ENCODE measurements around the gene AGPS. TPM values are rescaled to one million over a fixed set of nuclear protein-coding genes. Genes with fewer than 3 reads are reported as not detected.
"Not testable (repeated sequence)": the region's sequence is repeated elsewhere in the genome, so short reads cannot be mapped to it uniquely, and the experiment has no call there.

AGPS gene
- total and polyA plus RNA-seq, 11 donors: 4.2 to 36.6 (median 25.6) TPM

GRCh38 chr2:177449159-177449558 is 56.6 kb downstream of the AGPS start:
- ATAC-seq: no peak
- H3K4me3 ChIP-seq: no peak overlapping the region
- DNase-seq: no peak
- H3K27me3 ChIP-seq: no peaks in the 10 kb centered on the region
- TF ChIP-seq POLR2A (IDR thresholded peaks at IDR 0.05) (no peak), CTCF (IDR thresholded peaks at IDR 0.05) (no peak)
- intact Hi-C loops (cut with DNase I): no loop called here
- WGBS, 4 donors: 94 to 98% (median 98%) methylated on average over 2 of the region's 2 CpGs
- peaks cover 0 to 7% (median 0%) of the 10 kb centered on the region in 12 donors for H3K9me3 ChIP-seq
- peaks cover 0 to 7% (median 0%) of the 10 kb centered on the region in 12 donors for H3K4me1 ChIP-seq
- no peak overlapping the region for H3K27ac ChIP-seq
- H3K36me3 ChIP-seq: peaks cover 0 to 51% (median 27%) of the 10 kb centered on the region in 9 donors

GRCh38 chr2:177455187-177455586 is 62.6 kb downstream of the AGPS start:
- intact Hi-C loops (cut with DNase I): no loop called here

GRCh38 chr2:177459756-177460155 is 67.2 kb downstream of the AGPS start:
- H3K4me3 ChIP-seq; DNase-seq; H3K27ac ChIP-seq; H3K9me3 ChIP-seq; H3K4me1 ChIP-seq; intact Hi-C loops (cut with DNase I); ATAC-seq; H3K27me3 ChIP-seq: not testable (repeated sequence)
- H3K36me3 ChIP-seq: peaks cover 0 to 57% (median 37%) of the 10 kb centered on the region in 9 donors
- WGBS, 4 donors: 92 to 100% (median 97%) methylated on average over 1 of the region's 1 CpG

More at GRCh38 chr2:177455187-177455586, 62.6 kb downstream of the AGPS start:
- H3K27ac ChIP-seq: no peak overlapping the region
- H3K4me3 ChIP-seq: no peak overlapping the region
- H3K4me1 ChIP-seq: no peaks in the 10 kb centered on the region
- H3K36me3 ChIP-seq: peaks cover 0 to 38% (median 15%) of the 10 kb centered on the region in 9 donors
- 97 to 98% (median 98%) methylated on average over 3 of the region's 3 CpGs for WGBS, 4 donors
- ATAC-seq (no peak), DNase-seq (no peak)
- H3K9me3 ChIP-seq: no peaks in the 10 kb centered on the region
- no peaks in the 10 kb centered on the region for H3K27me3 ChIP-seq
- no peak for TF ChIP-seq POLR2A (IDR thresholded peaks at IDR 0.05)
- no peak for TF ChIP-seq CTCF (IDR thresholded peaks at IDR 0.05)

GRCh38 chr2:177460973-177461585 is 68.5 kb downstream of the AGPS start:
- 86 to 92% (median 91%) methylated on average over 5 of the region's 5 CpGs for WGBS, 4 donors
- peaks cover 0 to 57% (median 31%) of the 10 kb centered on the region in 9 donors for H3K36me3 ChIP-seq
- no peaks in the 10 kb centered on the region for H3K4me1 ChIP-seq
- TF ChIP-seq CTCF (IDR thresholded peaks at IDR 0.05) (no peak), POLR2A (IDR thresholded peaks at IDR 0.05) (no peak)
- intact Hi-C loops (cut with DNase I): no loop called here
- peaks cover 0 to 10% (median 0%) of the 10 kb centered on the region in 12 donors for H3K9me3 ChIP-seq
- ATAC-seq (no peak), DNase-seq (no peak)
- no peak overlapping the region for H3K4me3 ChIP-seq
- H3K27ac ChIP-seq: no peak overlapping the region
- no peaks in the 10 kb centered on the region for H3K27me3 ChIP-seq

- ATAC-seq (no peak), DNase-seq (no peak)
- TF ChIP-seq CTCF (IDR thresholded peaks at IDR 0.05): no peak
- TF ChIP-seq POLR2A (IDR thresholded peaks at IDR 0.05): no peak
- intact Hi-C loops (cut with DNase I): no loop called here
- no peak overlapping the region for H3K27ac ChIP-seq
- H3K4me3 ChIP-seq: no peak overlapping the region
- WGBS, 4 donors: 92 to 95% (median 93%) methylated on average over 3 of the region's 3 CpGs
- H3K36me3 ChIP-seq: peaks cover 0 to 46% (median 25%) of the 10 kb centered on the region in 9 donors
- peaks cover 0 to 9% (median 0%) of the 10 kb centered on the region in 12 donors for H3K4me1 ChIP-seq
- H3K27me3 ChIP-seq: no peaks in the 10 kb centered on the region
- H3K9me3 ChIP-seq: peaks cover 0 to 12% (median 0%) of the 10 kb centered on the region in 12 donors
Observed at GRCh38 chr2:177464549-177464948, 72.0 kb downstream of the AGPS start.

Data from heart left ventricle (tissue), 16 donors.